Loucy (cell line): ENCODE measurements around the gene SMOC2.

ENCODE experiments used
- H2AFZ ChIP-seq: fragments of 200-600 bp; sonication (generic); 2 replicates; pipeline ENCODE4 v1.6.0; 2016; ENCODE audit warnings: antibody characterized with exemption, mild to moderate bottlenecking, low read length, moderate library complexity
- H3F3A ChIP-seq: fragments of 200-600 bp; 2 replicates; pipeline ENCODE4 v1.6.0; 2016; ENCODE audit warnings: antibody characterized with exemption, low read depth, mild to moderate bottlenecking
- H3K27me3 ChIP-seq: fragments of 200-600 bp; sonication (generic); 2 replicates; pipeline ENCODE4 v1.6.1; 2014; ENCODE audit warnings: low read length, mild to moderate bottlenecking; ENCODE audit not compliant: insufficient read depth, poor library complexity, severe bottlenecking
- H3K36me3 ChIP-seq: fragments of 200-600 bp; sonication (generic); 2 replicates; pipeline ENCODE4 v1.6.1; 2016; ENCODE audit warnings: low read length; ENCODE audit not compliant: insufficient read depth
- H3K4me1 ChIP-seq: fragments of 200-600 bp; sonication (generic); 2 replicates; pipeline ENCODE4 v1.5.1; 2014; ENCODE audit warnings: low read length, mild to moderate bottlenecking; ENCODE audit not compliant: insufficient read depth, poor library complexity, severe bottlenecking
- H3K4me2 ChIP-seq: fragments of 200-600 bp; sonication (generic); 2 replicates; pipeline ENCODE4 v1.6.0; 2014; ENCODE audit warnings: antibody characterized with exemption, low read length, low read depth, mild to moderate bottlenecking; ENCODE audit not compliant: poor library complexity, severe bottlenecking
- H3K4me3 ChIP-seq: fragments of 200-600 bp; sonication (generic); 2 replicates; pipeline ENCODE4 v1.5.1; 2014; ENCODE audit warnings: low read length, mild to moderate bottlenecking, mixed read lengths; ENCODE audit not compliant: poor library complexity, severe bottlenecking
- H3K79me2 ChIP-seq: fragments of 200-600 bp; sonication (generic); 2 replicates; pipeline ENCODE4 v1.6.1; 2014; ENCODE audit warnings: low read length; ENCODE audit not compliant: insufficient read depth
- H3K9ac ChIP-seq: fragments of 200-600 bp; sonication (generic); 2 replicates; pipeline ENCODE4 v1.6.0; 2014; ENCODE audit warnings: mild to moderate bottlenecking, low read depth, low read length, moderate library complexity; ENCODE audit not compliant: poor library complexity, severe bottlenecking
- H3K9me2 ChIP-seq: fragments of 200-600 bp; sonication (generic); replicated peaks from 2 replicates; pipeline ENCODE4 v1.6.1; 2016; ENCODE audit warnings: low read depth, low read length, mixed read lengths
- H3K9me3 ChIP-seq: fragments of 200-600 bp; sonication (generic); 2 replicates; pipeline ENCODE4 v1.6.1; 2014; ENCODE audit warnings: mild to moderate bottlenecking, antibody characterized with exemption, low read length, low read depth; ENCODE audit not compliant: insufficient read depth
- H4K20me1 ChIP-seq: fragments of 200-600 bp; sonication (generic); 2 replicates; pipeline ENCODE4 v1.6.0; 2014; ENCODE audit warnings: antibody characterized with exemption, low read length, mild to moderate bottlenecking; ENCODE audit not compliant: insufficient read depth, poor library complexity, severe bottlenecking
- EZH2phosphoT487 ChIP-seq: fragments of 200-600 bp; IDR thresholded peaks from 2 replicates; pipeline ENCODE4 v1.6.1; 2018; ENCODE audit warnings: antibody characterized with exemption, mild to moderate bottlenecking, moderate library complexity, borderline replicate concordance
- TF ChIP-seq, protein P1 (sequence below): fragments of 200-600 bp; sonication (generic); conservative IDR thresholded peaks from 2 replicates; pipeline ENCODE4 v1.5.1; 2014; ENCODE audit warnings: mild to moderate bottlenecking, antibody characterized with exemption, low read length

Gene SMOC2

DNA sequence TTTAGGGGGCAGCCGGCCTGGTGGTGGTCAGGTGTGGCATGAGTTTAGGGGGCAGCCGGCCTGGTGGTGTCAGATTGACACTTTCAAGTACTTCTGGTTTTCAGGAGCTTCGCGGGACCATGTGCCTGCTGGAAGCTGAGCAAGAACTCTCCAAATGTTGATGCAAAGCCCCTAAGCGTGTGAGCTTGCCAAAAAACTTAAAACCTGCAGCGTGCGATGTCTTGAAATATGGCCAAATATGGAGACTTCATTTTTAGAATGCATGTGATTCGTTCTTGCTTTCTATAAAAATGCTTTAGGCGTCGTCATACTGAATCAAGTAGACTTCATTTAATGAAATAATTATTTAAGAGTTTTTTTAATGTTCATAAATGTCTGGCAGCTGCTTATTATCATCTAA lies 149.4 kb downstream of the SMOC2 start:
- no peak overlapping the region for H3K9ac ChIP-seq
- no peaks in the 10 kb centered on the region for H3K4me1 ChIP-seq
- no peak overlapping the region for H3K4me2 ChIP-seq
- H3K27me3 ChIP-seq = no peaks in the 10 kb centered on the region
- no peaks in the 10 kb centered on the region for H3K36me3 ChIP-seq
- peaks cover 4% of the 10 kb centered on the region; the same call in 1 of the 2 replicates for H3K9me3 ChIP-seq
- no peaks in the 10 kb centered on the region for H3F3A ChIP-seq
- no peak overlapping the region for H3K4me3 ChIP-seq
- no peaks in the 10 kb centered on the region for H4K20me1 ChIP-seq
- H2AFZ ChIP-seq = no peak overlapping the region
- H3K79me2 ChIP-seq = no peaks in the 10 kb centered on the region
- no peaks in the 10 kb centered on the region for H3K9me2 ChIP-seq
- TF ChIP-seq, protein P1, sequence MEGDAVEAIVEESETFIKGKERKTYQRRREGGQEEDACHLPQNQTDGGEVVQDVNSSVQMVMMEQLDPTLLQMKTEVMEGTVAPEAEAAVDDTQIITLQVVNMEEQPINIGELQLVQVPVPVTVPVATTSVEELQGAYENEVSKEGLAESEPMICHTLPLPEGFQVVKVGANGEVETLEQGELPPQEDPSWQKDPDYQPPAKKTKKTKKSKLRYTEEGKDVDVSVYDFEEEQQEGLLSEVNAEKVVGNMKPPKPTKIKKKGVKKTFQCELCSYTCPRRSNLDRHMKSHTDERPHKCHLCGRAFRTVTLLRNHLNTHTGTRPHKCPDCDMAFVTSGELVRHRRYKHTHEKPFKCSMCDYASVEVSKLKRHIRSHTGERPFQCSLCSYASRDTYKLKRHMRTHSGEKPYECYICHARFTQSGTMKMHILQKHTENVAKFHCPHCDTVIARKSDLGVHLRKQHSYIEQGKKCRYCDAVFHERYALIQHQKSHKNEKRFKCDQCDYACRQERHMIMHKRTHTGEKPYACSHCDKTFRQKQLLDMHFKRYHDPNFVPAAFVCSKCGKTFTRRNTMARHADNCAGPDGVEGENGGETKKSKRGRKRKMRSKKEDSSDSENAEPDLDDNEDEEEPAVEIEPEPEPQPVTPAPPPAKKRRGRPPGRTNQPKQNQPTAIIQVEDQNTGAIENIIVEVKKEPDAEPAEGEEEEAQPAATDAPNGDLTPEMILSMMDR = no peak

DNA sequence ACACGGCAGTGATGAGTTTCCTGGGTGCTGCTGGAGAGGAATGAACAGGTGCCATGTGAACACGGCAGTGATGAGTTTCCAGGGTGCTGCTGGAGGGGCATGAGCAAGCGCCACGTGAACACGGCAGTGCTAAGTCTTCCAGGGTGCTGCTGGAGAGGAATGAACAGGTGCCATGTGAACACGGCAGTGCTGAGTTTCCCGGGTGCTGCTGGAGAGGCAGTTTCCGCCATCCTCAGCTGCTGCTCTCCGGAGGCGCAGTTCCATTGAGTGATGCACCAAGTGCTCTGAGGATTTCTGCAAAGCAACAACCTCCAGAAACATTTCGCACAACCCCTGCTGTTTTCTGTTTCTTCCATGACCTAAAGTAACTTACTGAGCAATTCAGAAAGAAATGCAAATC lies 155.4 kb downstream of the SMOC2 start:
- Histone ChIP-seq H3K27me3 (no peaks in the 10 kb centered on the region), H2AFZ (no peak overlapping the region), H3K36me3 (no peaks in the 10 kb centered on the region), H3F3A (no peaks in the 10 kb centered on the region), H3K4me2 (no peak overlapping the region), H3K9ac (no peak overlapping the region), H4K20me1 (no peaks in the 10 kb centered on the region), H3K9me3 (peaks cover 17% of the 10 kb centered on the region; the same call in 1 of the 2 replicates), H3K9me2 (no peaks in the 10 kb centered on the region), H3K4me1 (no peaks in the 10 kb centered on the region), H3K4me3 (no peak overlapping the region), H3K79me2 (no peaks in the 10 kb centered on the region)
- TF ChIP-seq, protein P1 = no peak
- TF ChIP-seq EZH2phosphoT487 = no peak

DNA sequence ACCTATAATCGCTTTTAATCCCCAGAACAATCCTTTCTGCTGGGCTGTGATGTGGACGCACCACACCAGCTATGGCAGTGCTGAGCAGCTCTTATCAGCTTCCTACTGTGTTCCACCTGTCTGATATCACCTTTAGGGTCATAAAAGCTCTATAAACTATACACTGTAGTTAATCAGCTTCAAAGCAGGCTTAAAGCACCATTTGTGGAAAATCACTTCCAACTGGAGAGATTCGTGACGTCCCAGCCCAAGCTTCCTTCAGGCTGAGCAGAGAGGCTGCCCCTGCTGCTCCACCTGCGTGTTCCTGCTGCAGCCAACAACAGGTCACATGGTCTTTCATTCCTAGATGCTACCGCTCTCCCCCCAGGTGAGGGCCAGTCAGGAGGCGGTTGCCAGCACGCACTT lies 156.5 kb downstream of the SMOC2 start:
- TF ChIP-seq, protein P1 = no peak
- no peak for TF ChIP-seq EZH2phosphoT487
- H3K4me2 ChIP-seq = no peak overlapping the region
- H4K20me1 ChIP-seq = no peaks in the 10 kb centered on the region

More for the DNA sequence above, 156.5 kb downstream of the SMOC2 start:
- no peak overlapping the region for H3K4me3 ChIP-seq
- no peaks in the 10 kb centered on the region for H3K36me3 ChIP-seq
- H3F3A ChIP-seq = no peaks in the 10 kb centered on the region
- H3K9me2 ChIP-seq = no peaks in the 10 kb centered on the region
- no peaks in the 10 kb centered on the region for H3K27me3 ChIP-seq
- H3K79me2 ChIP-seq = no peaks in the 10 kb centered on the region
- no peak overlapping the region for H2AFZ ChIP-seq
- H3K9ac ChIP-seq = no peak overlapping the region
- peaks cover 20% of the 10 kb centered on the region; the same call in 1 of the 2 replicates for H3K9me3 ChIP-seq
- no peaks in the 10 kb centered on the region for H3K4me1 ChIP-seq
